MG63 (cell line): ENCODE results near the gene ATF3. TPM values are rescaled to one million over a fixed set of nuclear protein-coding genes. Genes with fewer than 3 reads are reported as not detected.
"Not testable (repeated sequence)": the region's sequence is repeated elsewhere in the genome, so short reads cannot be mapped to it uniquely, and the experiment has no call there.

Experiments
- DNase-seq: peaks from one replicate; pipeline ENCODE4 v3.0.0-alpha.2; 2020
- H3K27me3 ChIP-seq: fragments of 250-450 bp; sonication (Bioruptor Pico); 2 replicates; pipeline ENCODE4 v1.5.1; 2020; ENCODE audit warnings: mild to moderate bottlenecking, moderate library complexity
- H3K36me3 ChIP-seq: fragments of 250-450 bp; sonication (Bioruptor Pico); 2 replicates; pipeline ENCODE4 v1.5.1; 2020; ENCODE audit warnings: mild to moderate bottlenecking, moderate library complexity
- H3K4me3 ChIP-seq: fragments of 250-450 bp; sonication (Bioruptor Pico); 2 replicates; pipeline ENCODE4 v1.5.1; 2020; ENCODE audit warnings: mild to moderate bottlenecking, moderate library complexity
- H3K9me3 ChIP-seq: fragments of 250-450 bp; sonication (Bioruptor Pico); 2 replicates; pipeline ENCODE4 v1.5.1; 2020; ENCODE audit warnings: mild to moderate bottlenecking, moderate library complexity
- total RNA-seq: library from RNA; depleted of rRNA; stranded (reverse); fragments of >200 nt; shearing (Covaris generic); gene quantifications from 2 replicates; pipeline ENCODE4 v1.2.3, GENCODE V29; 2014; ENCODE audit warnings: low replicate concordance

The ATF3 gene
- total RNA-seq, 1 experiment from 2014 or later: 7.4 TPM

DNA sequence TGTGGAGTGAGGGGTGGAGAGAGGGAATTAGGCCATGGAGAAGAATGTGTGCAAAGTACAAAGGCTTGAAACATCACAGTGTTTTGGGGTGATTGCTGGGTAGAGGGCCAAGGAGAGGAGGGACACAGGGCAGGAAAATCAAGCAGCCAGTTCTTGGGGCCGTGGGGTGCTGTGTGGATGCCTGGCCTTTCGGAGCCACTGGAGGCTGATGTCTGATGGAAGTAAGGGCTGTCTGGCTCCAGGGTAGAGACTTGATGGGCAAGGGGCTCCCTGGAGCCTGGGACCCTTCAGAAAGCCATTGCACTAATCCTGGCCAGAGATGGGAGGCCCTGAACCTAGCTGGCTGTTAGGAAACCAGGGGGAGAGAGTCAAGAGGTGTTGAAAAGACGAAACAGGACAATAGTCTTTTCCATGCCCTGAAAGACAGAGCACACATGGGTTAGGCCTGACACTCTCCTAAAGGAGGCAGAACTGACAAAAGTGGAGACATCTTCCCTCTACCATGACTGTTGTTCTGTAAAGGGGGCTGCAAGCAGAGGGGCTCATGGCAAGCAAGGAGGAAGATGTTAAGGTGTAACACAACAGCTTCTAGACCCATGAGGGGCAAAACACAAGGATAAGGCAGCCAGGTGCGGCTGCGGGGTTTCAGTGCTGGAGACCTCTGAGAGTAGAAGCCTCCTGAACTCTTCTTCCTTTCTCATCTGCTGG lies 21.0 kb downstream of the ATF3 start:
- Histone ChIP-seq H3K9me3 (no peaks in the 10 kb centered on the region), H3K27me3 (peaks cover 6% of the 10 kb centered on the region), H3K4me3 (no peak overlapping the region), H3K36me3 (no peaks in the 10 kb centered on the region)
- no peak for DNase-seq

DNA sequence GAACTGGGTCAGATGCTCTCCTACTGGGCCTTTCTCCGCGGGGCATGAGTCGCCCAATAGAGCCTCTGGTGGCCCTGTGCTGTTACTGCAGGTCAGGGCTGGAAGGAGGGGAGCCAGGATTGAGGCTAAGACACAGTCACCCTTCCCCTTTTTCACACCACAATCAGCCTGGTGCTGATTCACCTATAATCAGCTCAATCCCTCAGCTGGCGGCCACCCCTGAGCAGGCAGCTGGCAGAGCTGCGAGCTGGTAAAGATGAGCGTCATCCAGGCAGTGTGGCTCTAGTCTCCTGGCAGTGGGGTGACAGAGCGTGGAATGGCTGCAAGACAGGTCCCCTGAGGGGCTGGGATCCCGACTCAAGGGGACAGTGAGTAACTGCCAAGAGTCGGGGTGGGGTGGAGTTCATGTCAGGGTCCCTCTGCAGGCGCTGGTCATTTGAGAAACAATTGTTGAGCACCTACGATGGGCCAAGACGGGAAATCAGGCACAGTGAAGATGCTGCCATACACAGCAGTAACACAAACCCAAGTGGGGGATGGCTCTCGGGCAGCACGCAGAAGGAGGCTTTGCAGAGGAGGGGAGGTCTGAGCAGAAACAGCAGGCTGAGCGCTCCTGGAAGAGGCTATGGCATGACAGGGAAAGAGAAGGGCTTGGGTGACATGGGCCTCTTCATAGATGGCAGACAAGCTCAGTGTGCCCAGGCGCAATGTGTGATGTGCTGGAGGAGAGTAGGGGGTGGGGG lies 21.8 kb downstream of the ATF3 start:
- peaks cover 6% of the 10 kb centered on the region for H3K27me3 ChIP-seq
- no peak overlapping the region for H3K4me3 ChIP-seq
- no peaks in the 10 kb centered on the region for H3K9me3 ChIP-seq
- DNase-seq: peak; percentile 62
- no peaks in the 10 kb centered on the region for H3K36me3 ChIP-seq

DNA sequence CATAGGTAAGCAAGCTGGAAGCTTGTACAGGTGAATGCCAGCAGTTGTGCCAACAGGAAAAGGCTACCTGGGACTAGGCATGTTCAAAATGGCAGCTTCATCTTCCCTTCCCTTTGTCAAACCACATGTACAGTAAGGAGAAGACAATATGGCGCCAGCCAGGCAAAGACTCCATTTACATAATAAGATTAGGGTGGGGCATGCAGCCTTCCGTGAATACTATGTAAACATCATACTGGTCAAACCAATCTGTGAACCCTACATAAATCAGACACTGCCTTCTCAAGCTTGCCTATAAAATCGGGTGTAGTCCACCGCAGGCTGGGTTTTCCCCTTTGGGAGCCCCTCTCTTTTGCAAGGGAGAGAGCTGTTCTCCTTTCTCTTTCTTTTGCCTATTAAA lies 24.6 kb downstream of the ATF3 start:
- Histone ChIP-seq H3K27me3 (peaks cover 2% of the 10 kb centered on the region; the same call in 1 of the 2 replicates), H3K4me3 (no peak overlapping the region), H3K9me3 (no peaks in the 10 kb centered on the region), H3K36me3 (no peaks in the 10 kb centered on the region)
- DNase-seq: no peak

DNA sequence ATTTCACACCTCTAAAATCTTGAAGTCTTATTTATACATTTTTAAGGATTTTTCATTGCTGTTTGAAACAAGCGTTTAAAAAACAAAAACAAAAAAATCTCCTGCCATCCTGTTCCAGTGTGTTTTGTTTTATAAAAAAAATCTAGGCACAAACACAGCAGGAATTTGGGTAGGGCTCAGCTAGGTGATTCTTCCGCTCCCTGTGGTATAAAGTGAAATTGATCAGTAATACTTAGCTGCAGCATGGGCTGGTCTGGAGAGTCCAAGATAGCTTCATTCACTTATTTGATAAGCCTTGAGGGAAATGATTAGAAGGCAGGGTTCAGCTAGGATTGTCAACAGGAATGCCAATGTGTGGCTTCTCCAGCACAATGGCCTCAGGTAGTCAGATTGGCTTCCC lies 25.7 kb downstream of the ATF3 start:
- DNase-seq: no peak
- Histone ChIP-seq H3K9me3 (no peaks in the 10 kb centered on the region), H3K4me3 (no peak overlapping the region), H3K27me3 (peaks cover 2% of the 10 kb centered on the region; the same call in 1 of the 2 replicates), H3K36me3 (no peaks in the 10 kb centered on the region)

DNA sequence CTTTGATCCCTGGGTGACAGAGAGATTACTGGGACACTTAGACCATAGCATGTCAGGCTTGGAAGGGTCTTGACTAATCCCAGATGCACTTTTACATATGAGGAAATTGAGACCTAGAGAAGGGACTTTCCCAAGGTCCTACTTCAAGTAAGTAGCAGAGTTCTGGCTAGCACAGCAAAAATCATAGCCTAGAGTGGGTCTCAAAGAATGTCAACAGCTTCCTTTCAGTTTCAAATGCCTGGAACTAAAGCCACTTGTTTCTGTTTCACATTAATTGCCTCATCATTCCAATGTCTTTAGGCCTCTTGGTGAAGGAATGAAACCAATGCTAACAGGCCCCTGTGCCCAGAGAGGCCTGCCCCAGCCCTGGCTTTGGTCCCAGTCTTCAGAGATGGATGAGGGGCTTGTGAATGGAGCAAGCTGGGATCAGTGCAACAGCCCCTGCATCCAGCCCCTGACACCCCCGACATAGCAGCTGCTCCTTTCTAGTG lies 26.6 kb downstream of the ATF3 start:
- Histone ChIP-seq H3K36me3 (no peaks in the 10 kb centered on the region), H3K27me3 (peaks cover 5% of the 10 kb centered on the region; the same call in 1 of the 2 replicates), H3K4me3 (no peak overlapping the region), H3K9me3 (no peaks in the 10 kb centered on the region)
- DNase-seq: no peak

DNA sequence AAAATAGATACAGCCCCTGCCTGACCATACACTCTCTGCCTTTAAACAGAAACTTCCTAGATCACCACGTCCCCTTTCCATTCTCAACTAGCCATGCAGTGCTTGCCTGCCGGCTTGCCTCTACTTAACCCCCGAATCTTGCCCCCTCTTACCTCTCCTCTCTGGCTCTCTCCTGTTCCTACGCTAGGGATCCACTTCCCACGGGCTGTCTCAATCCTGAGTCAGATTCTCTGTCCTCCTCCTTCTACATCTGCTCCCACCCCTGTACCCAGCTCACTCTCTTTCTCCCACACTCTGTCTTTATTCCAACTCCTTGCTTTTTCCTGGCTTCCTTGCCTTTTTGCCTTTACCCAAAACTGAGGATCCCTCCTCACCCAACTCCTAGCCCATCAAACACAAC lies 29.3 kb downstream of the ATF3 start:
- no peaks in the 10 kb centered on the region for H3K36me3 ChIP-seq
- no peaks in the 10 kb centered on the region; the same call in 1 of the 2 replicates for H3K9me3 ChIP-seq
- DNase-seq: no peak
- H3K27me3 ChIP-seq: peaks cover 6% of the 10 kb centered on the region
- H3K4me3 ChIP-seq: no peak overlapping the region

DNA sequence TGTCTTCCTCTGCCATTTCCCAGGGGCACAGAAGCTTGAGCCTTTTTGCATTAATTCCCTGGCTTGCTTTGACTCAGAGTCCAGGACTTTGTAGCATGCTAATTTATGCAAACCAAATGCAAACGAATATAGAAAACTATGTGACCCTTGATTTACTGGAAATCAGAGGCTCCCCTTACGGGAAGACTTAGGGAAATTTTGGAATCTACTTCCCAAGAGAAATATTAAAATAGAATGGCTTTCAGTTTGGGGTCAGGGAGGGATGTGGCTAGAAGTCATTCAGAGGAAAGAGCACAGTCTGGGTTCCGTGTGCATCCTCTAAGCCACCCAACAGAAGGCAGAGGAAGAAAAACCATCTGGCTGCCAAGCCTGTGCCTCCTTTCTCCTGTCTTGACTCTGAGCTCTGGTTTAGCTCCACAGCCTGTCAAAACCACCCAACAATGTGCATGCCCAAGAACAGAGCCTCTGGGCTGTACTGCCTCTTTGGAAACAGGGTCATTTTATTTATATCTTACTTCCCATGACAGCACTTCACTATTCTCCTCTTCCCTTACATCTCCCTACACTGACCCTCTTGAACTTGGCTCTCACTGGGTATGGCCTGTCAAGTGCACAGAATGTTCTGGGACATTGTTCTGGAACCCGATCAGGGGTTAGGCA lies 30.1 kb downstream of the ATF3 start:
- H3K36me3 ChIP-seq: no peaks in the 10 kb centered on the region
- DNase-seq: no peak
- H3K4me3 ChIP-seq: no peak overlapping the region
- no peaks in the 10 kb centered on the region; the same call in 1 of the 2 replicates for H3K9me3 ChIP-seq
- peaks cover 6% of the 10 kb centered on the region for H3K27me3 ChIP-seq

DNA sequence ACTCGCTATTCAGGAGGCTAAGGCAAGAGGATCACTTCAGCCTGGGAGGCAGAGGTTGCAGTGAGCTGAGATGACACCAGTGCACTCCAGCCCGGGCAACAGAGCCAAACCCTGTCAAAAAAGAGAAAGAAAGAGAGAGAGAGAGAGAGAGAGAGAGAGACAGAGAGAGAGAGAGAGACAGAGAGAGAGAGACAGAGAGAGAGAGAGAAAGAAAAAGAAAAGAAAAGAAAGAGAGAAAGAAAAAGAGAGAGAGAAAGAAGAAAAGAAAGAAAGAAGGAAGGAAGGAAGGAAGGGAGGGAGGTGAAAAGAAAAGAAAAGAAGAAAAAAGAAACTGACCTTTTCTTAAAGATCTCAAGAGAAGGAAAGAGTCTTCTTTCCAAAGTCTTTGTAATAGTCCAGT lies 31.0 kb downstream of the ATF3 start:
- H3K27me3 ChIP-seq, H3K36me3 ChIP-seq, DNase-seq, H3K9me3 ChIP-seq, H3K4me3 ChIP-seq: not testable (repeated sequence)

DNA sequence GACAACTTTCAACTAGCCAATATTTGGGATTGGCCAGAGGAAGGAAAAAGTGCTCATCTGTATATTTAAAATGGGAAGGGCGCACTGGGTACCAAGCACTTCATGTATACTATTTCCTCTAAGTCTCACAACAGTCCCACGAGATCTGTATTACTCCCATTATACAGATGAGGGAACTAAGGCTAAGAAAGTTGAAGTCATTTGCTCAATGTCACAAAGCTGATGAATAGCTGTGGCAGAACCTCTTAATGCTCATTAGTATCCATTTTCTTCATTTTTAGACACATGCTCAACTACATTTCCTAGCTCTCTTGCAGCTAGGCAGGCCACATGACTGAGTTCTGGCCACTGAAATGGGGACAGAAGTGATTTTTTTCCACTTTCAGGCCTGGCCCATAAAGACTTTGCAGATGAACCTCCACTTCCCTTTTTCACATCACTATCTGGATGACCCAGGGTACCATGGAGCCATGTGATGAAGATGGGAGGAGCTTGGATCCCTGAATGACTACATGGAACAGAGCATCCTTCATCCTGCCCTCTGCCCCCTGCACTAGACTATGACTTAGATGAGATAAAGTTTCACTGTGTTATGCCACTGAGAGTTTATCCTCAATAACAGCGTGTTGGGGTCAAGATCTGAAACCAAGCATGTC lies 31.8 kb downstream of the ATF3 start:
- no peak for DNase-seq
- Histone ChIP-seq H3K36me3 (no peaks in the 10 kb centered on the region), H3K27me3 (peaks cover 6% of the 10 kb centered on the region), H3K9me3 (no peaks in the 10 kb centered on the region; the same call in 1 of the 2 replicates), H3K4me3 (no peak overlapping the region)

DNA sequence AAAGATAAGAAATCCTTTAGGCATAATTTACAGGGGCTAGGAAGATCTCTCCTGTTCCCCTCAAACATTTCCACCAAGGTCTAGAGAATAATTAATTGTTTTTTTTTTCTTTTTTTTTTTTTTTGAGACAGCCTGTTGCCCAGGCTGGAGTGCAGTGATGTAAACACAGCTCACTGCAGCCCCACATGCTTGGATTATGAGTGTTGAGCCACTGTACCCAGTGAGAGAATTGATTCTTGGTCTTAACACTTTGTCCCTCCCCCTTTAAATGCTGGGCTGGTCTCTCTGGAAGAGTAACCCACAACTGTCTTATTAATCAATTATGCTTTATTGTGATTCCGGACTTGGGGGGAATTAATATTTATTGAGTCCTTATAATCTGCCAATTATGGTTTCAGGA lies 33.4 kb downstream of the ATF3 start:
- Histone ChIP-seq H3K9me3 (no peaks in the 10 kb centered on the region; the same call in 1 of the 2 replicates), H3K4me3 (no peak overlapping the region)
- no peak for DNase-seq

DNA sequence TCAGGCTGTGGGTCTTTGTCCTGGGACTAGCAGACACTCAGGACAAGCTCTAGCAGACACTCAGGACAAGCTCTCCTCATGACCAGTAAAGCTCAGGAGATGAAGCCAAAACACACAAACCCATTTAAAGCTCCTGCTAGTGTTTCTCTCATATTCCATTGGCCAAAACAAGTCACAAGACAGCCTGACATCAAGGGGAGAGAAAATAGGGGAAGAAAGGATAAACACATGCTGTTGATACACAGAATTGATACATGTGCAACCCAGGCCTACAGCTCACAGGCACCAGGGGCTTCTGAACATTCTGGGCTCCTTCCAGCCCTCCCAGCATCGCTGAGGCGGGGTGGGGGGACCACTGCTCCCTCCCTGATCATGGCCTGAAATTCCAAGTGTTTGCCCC lies 35.3 kb downstream of the ATF3 start:
- peaks cover 4% of the 10 kb centered on the region; the same call in 1 of the 2 replicates for H3K27me3 ChIP-seq
- no peaks in the 10 kb centered on the region; the same call in 1 of the 2 replicates for H3K9me3 ChIP-seq
- H3K36me3 ChIP-seq: no peaks in the 10 kb centered on the region
- DNase-seq: no peak
- H3K4me3 ChIP-seq: no peak overlapping the region

More for the DNA sequence above, 33.4 kb downstream of the ATF3 start:
- no peaks in the 10 kb centered on the region for H3K36me3 ChIP-seq
- H3K27me3 ChIP-seq: peaks cover 6% of the 10 kb centered on the region

DNA sequence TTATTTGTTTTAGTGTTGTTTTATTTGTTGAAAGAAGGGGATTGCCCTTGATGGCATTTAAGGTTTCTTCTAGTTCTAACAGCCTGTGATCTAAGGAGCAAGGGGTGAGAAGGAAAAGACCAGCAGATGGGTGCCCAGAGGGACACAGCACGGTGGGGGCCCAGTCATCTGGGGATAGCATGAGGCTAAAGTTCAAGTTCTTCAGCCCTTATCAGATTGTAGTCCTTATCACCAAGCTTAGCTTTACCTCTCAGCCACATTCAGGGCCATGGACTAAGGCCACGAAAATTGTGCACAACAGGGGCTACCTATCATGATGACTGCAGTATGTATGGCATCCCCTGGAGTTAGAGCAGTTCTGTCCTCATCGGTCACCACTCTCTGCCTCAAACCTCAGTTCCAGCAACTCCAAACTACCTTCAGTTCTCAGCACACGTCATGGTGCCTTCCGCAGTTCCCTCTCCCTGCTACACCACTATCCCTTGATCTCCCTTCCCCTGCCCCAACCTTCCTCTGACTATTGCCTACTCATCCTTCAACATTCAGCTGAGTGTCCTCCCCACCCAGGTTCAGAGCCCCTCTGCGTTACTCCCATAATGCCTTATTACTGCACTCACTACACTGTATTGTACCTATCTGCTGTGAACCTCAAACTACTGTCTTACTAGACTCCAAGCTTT lies 36.4 kb downstream of the ATF3 start:
- no peaks in the 10 kb centered on the region; the same call in 1 of the 2 replicates for H3K9me3 ChIP-seq
- H3K27me3 ChIP-seq: peaks cover 2% of the 10 kb centered on the region; the same call in 1 of the 2 replicates
- no peak for DNase-seq

DNA sequence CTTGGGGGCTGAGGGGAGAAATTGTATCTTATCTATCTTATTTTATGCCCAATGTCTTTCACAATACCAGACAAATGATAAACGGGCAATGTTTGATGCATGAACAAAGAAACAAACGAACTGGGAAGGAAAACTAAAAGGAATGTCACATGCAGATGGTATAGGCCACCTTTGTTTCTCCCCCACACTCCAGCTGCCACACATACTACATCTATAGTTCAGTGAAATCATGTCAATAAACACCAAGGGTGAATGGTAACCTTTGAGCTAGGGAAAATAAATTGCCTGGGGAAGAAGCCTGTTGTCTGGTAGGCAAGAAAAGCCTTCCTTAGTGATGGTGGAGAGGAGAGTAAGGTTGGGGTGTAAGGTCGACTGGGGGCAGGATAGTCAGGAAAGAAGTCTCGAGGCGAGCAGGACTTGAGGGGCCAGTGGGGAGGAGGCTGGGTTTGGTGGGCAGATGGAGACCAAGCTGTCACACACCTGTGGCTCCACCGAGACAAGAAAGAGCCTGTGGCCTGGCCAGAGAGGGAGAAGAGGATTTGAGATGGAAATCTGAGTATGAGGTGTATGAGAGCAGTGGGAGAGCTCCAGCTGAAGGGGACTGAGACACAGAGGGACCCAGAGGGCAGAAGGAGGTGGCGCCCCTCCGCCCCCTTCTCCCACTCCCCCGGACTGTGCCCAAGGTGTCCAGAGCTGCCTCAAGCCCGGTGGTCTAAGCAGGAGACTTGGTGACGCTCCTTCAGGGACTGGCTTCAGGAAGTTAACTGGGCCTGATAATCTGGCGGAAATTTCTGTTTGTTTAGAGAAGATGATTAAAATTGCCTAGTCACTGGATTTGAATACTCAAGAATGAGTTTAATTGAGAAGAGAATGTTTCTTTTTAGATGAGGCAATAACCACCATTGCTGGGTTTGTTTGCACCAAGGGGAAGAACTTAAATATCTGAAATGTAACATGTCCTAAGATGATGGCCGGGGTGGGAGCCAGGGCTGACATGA lies 37.3 kb downstream of the ATF3 start:
- Histone ChIP-seq H3K36me3 (no peaks in the 10 kb centered on the region), H3K27me3 (peaks cover 2% of the 10 kb centered on the region; the same call in 1 of the 2 replicates), H3K9me3 (no peaks in the 10 kb centered on the region), H3K4me3 (no peak overlapping the region)
- no peak for DNase-seq

More for the DNA sequence above, 36.4 kb downstream of the ATF3 start:
- Histone ChIP-seq H3K4me3 (no peak overlapping the region), H3K36me3 (no peaks in the 10 kb centered on the region)

DNA sequence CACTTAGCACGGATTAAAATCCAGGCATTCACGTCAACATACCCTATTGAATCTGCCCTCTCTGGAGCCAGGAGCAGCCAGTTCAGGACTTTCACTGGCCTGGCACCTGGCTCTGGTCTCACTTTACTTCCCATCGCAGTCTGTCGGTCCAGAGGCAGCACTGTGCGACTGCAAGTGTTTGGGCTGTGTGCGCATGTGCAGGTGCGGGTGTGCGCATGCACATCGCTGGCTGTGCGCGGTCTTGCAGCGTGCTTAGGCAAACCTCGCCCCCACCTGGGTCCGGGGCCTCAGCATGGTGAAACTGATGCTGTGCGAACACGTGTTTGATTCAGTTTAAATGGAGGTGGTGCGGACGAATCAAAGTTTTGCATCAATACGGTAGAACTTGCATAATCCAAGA lies 38.0 kb downstream of the ATF3 start:
- Histone ChIP-seq H3K36me3 (no peaks in the 10 kb centered on the region), H3K27me3 (no peaks in the 10 kb centered on the region), H3K4me3 (no peak overlapping the region), H3K9me3 (no peaks in the 10 kb centered on the region)
- DNase-seq: no peak

DNA sequence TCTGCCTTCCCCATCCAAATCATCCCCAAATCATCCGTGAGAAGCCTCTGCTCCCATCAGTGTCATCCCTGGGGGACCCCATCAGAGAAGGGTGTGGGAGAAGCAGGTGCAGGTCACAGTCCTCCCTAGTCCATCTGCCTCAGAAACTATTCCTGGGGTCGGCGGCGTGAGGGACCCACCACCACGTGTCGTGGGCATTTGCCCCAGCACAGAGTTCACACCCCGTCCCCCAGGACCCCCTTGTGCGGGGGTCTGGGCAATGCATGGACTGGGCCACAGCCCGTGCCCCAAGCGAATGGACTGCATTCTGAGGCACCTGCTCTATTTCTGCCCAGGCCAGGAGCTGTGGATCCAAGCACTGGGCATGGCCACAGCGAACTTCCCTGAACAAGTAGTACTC lies 38.4 kb downstream of the ATF3 start:
- no peak overlapping the region for H3K4me3 ChIP-seq
- DNase-seq: no peak
- H3K27me3 ChIP-seq: no peaks in the 10 kb centered on the region
- no peaks in the 10 kb centered on the region for H3K9me3 ChIP-seq
- no peaks in the 10 kb centered on the region for H3K36me3 ChIP-seq
